Measurements from ENCODE around the gene MIP.
"Not testable (repeated sequence)": the region's sequence is repeated elsewhere in the genome, so short reads cannot be mapped to it uniquely, and the experiment has no call there.

DNA sequence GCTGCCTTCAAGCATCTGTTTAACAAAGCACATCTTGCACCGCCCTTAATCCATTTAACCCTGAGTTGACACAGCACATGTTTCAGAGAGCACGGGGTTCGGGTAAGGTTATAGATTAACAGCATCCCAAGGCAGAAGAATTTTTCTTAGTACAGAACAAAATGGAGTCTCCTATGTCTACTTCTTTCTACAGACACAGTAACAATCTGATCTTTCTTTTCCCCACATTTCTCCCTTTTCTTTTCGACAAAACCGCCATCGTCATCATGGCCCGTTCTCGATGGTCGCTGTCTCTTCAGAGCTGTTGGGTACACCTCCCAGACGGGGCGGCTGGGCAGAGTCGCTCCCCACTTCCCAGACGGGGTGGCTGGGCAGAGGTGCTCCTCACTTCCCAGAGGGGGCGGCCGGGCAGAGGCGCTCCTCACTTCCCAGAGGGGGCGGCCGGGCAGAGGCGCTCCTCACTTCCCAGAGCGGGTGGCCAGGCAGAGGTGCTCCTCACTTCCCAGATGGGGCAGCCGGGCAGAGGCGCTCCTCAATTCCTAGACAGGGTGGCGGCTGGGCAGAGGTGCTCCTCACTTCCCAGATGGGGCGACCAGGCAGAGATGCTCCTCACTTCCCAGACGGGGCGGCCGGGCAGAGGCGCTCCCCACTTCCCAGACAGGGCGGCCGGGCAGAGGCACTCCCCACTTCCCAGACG is 39.1 kb upstream of the MIP start:
- TF ChIP-seq, protein P1, sequence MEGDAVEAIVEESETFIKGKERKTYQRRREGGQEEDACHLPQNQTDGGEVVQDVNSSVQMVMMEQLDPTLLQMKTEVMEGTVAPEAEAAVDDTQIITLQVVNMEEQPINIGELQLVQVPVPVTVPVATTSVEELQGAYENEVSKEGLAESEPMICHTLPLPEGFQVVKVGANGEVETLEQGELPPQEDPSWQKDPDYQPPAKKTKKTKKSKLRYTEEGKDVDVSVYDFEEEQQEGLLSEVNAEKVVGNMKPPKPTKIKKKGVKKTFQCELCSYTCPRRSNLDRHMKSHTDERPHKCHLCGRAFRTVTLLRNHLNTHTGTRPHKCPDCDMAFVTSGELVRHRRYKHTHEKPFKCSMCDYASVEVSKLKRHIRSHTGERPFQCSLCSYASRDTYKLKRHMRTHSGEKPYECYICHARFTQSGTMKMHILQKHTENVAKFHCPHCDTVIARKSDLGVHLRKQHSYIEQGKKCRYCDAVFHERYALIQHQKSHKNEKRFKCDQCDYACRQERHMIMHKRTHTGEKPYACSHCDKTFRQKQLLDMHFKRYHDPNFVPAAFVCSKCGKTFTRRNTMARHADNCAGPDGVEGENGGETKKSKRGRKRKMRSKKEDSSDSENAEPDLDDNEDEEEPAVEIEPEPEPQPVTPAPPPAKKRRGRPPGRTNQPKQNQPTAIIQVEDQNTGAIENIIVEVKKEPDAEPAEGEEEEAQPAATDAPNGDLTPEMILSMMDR (IDR thresholded peaks at IDR 0.05), result not testable (repeated sequence)
- not testable (repeated sequence) for TF ChIP-seq POLR2A, POLR2AphosphoS5 (IDR thresholded peaks at IDR 0.05)
